Measurements from ENCODE around the gene PCK1. TPM values are rescaled to one million over a fixed set of nuclear protein-coding genes. Genes with fewer than 3 reads are reported as not detected.

The PCK1 gene
- total RNA-seq, 1 donor from 2014 or later: under 0.01 TPM

- DNase-seq (ENCODE audit: low read depth): no peak
- Histone ChIP-seq H3K4me3 (ENCODE audit: low read depth, low read length) (no peak overlapping the region), H3K36me3 (ENCODE audit: control insufficient read depth, insufficient read depth, low read length) (no peaks in the 10 kb centered on the region), H3K27me3 (ENCODE audit: control insufficient read depth, insufficient read depth, low read length) (peaks cover 30% of the 10 kb centered on the region)
- no peak for TF ChIP-seq CTCF (IDR thresholded peaks at IDR 0.05; ENCODE audit: insufficient read depth, low read length, poor library complexity, severe bottlenecking)
These were observed 49.5 kb downstream of the PCK1 start for GRCh38 chr20:57610261-57610952.

- H3K4me3 ChIP-seq (ENCODE audit: low read depth, low read length): no peak overlapping the region
- TF ChIP-seq CTCF (IDR thresholded peaks at IDR 0.05; ENCODE audit: insufficient read depth, low read length, poor library complexity, severe bottlenecking): no peak
- H3K36me3 ChIP-seq (ENCODE audit: control insufficient read depth, insufficient read depth, low read length): no peaks in the 10 kb centered on the region
- peaks cover 39% of the 10 kb centered on the region for H3K27me3 ChIP-seq (ENCODE audit: control insufficient read depth, insufficient read depth, low read length)
- no peak for DNase-seq (ENCODE audit: low read depth)
These were observed 50.8 kb downstream of the PCK1 start for GRCh38 chr20:57611586-57612311.

GRCh38 chr20:57612436-57612835 lies 51.5 kb downstream of the PCK1 start:
- Histone ChIP-seq H3K36me3 (ENCODE audit: control insufficient read depth, insufficient read depth, low read length) (no peaks in the 10 kb centered on the region), H3K4me3 (ENCODE audit: low read depth, low read length) (no peak overlapping the region), H3K27me3 (ENCODE audit: control insufficient read depth, insufficient read depth, low read length) (peaks cover 40% of the 10 kb centered on the region)
- no peak for TF ChIP-seq CTCF (IDR thresholded peaks at IDR 0.05; ENCODE audit: insufficient read depth, low read length, poor library complexity, severe bottlenecking)
- DNase-seq (ENCODE audit: low read depth): no peak

GRCh38 chr20:57612916-57613315 lies 52.0 kb downstream of the PCK1 start:
- Histone ChIP-seq H3K36me3 (ENCODE audit: control insufficient read depth, insufficient read depth, low read length) (no peaks in the 10 kb centered on the region), H3K4me3 (ENCODE audit: low read depth, low read length) (no peak overlapping the region), H3K27me3 (ENCODE audit: control insufficient read depth, insufficient read depth, low read length) (peaks cover 40% of the 10 kb centered on the region)
- DNase-seq (ENCODE audit: low read depth): no peak
- no peak for TF ChIP-seq CTCF (IDR thresholded peaks at IDR 0.05; ENCODE audit: insufficient read depth, low read length, poor library complexity, severe bottlenecking)

DNA sequence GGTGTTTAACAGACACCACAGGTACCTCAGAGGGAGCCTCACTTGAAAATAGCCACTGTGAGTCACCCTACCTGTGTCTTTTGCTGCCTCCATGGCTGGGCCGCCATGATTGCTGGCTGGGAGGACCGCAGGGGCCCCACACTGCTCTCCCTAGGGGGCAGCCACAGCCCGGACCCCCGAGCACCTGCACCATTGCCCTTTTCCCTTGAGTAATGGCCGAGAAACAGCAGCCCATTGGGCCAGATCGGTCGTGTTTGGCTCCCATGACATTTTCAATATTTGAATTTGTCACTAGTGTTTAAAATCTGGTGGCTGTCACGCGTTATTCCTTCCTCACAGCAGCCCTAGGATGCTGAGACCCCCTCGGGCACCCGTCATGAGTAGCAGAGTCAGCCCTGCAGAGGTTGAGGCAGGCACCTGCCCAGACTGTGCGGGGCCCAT lies 52.6 kb downstream of the PCK1 start:
- DNase-seq (ENCODE audit: low read depth): no peak
- H3K36me3 ChIP-seq (ENCODE audit: control insufficient read depth, insufficient read depth, low read length): no peaks in the 10 kb centered on the region
- TF ChIP-seq CTCF (IDR thresholded peaks at IDR 0.05; ENCODE audit: insufficient read depth, low read length, poor library complexity, severe bottlenecking): no peak
- no peak overlapping the region for H3K4me3 ChIP-seq (ENCODE audit: low read depth, low read length)
- peaks cover 40% of the 10 kb centered on the region for H3K27me3 ChIP-seq (ENCODE audit: control insufficient read depth, insufficient read depth, low read length)

Data from kidney epithelial cell (primary cell).